ENCODE results near the gene SHC3.

DNA sequence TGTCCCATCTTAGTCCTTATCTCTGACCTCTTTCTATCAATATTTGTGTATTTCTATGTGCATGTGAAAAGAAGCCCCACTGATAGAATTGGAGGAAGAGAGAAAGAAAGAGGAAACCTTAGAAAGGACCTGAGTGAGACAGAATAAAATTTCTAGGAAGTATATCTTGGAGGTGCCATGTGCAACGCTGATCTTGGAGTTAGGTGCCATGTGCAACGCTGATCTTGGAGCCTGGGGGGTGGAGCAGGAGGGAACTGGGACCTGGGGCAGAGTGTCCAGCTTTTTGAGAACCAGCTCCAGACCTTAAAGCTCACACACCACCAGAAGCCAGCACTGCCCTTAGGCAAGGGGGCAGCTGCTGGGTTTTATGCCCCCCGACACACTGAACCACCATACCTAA lies 89.4 kb downstream of the SHC3 start:
- TF ChIP-seq, protein P1, sequence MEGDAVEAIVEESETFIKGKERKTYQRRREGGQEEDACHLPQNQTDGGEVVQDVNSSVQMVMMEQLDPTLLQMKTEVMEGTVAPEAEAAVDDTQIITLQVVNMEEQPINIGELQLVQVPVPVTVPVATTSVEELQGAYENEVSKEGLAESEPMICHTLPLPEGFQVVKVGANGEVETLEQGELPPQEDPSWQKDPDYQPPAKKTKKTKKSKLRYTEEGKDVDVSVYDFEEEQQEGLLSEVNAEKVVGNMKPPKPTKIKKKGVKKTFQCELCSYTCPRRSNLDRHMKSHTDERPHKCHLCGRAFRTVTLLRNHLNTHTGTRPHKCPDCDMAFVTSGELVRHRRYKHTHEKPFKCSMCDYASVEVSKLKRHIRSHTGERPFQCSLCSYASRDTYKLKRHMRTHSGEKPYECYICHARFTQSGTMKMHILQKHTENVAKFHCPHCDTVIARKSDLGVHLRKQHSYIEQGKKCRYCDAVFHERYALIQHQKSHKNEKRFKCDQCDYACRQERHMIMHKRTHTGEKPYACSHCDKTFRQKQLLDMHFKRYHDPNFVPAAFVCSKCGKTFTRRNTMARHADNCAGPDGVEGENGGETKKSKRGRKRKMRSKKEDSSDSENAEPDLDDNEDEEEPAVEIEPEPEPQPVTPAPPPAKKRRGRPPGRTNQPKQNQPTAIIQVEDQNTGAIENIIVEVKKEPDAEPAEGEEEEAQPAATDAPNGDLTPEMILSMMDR (IDR thresholded peaks at IDR 0.05), result no peak
- TF ChIP-seq POLR2A (IDR thresholded peaks at IDR 0.05), result no peak

Data from esophagus squamous epithelium (tissue), 4 donors.